HG02763 (cell line): ENCODE measurements around the gene RPAP3.

Source experiments
- ATAC-seq: cut with Tn5 transposase; IDR thresholded peaks from one replicate; pipeline ENCODE4 v1.9.1; 2021; ENCODE audit warnings: mild to moderate bottlenecking, moderate library complexity; ENCODE audit not compliant: unreplicated experiment

RPAP3 gene

DNA sequence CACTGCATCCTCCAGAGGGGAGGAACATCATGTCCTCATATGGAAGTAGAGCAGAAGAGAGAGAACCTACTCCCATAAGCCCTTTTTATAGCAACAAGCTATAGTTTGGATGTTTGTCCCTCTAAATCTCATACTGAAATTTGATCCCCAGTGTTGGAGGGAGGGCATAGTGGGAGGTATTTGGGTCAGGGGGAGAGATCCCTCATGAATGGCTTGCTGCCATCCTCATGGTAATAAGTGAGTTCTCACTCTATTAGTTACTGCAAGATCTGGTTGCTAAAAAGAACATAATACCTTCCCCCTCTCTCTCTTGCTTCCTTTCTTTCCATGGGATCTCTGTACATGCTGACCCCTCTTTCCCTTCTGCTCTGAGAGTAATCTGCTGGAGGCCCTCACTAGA is 93.9 kb downstream of the RPAP3 start:
- ATAC-seq = no peak
